BJ (cell line): Measurements from ENCODE around the gene ABCC3. TPM values are rescaled to one million over a fixed set of nuclear protein-coding genes. Genes with fewer than 3 reads are reported as not detected.

Experiments
- CTCF ChIA-PET: fragments of 350-600 bp; formaldehyde crosslinking; extraction: SDS; loops from one replicate; lab custom pipeline; 2021; ENCODE audit warnings: antibody characterized with exemption, inconsistent platforms; lab: Yijun Ruan, JAX
- POLR2A ChIA-PET: fragments of 300-600 bp; sonication (Branson Sonifier 250); formaldehyde crosslinking; extraction: SDS; loops from one replicate; lab custom pipeline; 2021; ENCODE audit warnings: antibody characterized with exemption; lab: Charles Lee
- DNase-seq: peaks from one replicate; pipeline ENCODE4 v3.0.0-alpha.2; 2011; ENCODE audit warnings: low read depth
- H3K27me3 ChIP-seq: 2 replicates; pipeline ENCODE4 v1.6.0; 2011; ENCODE audit warnings: low read length; ENCODE audit not compliant: control insufficient read depth, insufficient read depth
- H3K36me3 ChIP-seq: 2 replicates; pipeline ENCODE4 v1.5.1; 2011; ENCODE audit warnings: low read length; ENCODE audit not compliant: control insufficient read depth, insufficient read depth
- H3K4me3 ChIP-seq: 2 replicates; pipeline ENCODE4 v1.5.1; 2011; ENCODE audit warnings: low read depth, mild to moderate bottlenecking, control low read depth, low read length
- polyA plus RNA-seq: library from polyadenylated mRNA; depleted of rRNA; stranded (reverse); fragments of >200 nt; gene quantifications from 2 replicates; pipeline ENCODE4 v1.2.3, GENCODE V29; 2011
- TF ChIP-seq, protein P1 (sequence below): IDR thresholded peaks from 2 replicates; pipeline ENCODE4 v1.5.1; 2011; ENCODE audit warnings: low read depth, mild to moderate bottlenecking, control low read depth, inconsistent platforms, low read length, moderate library complexity; ENCODE audit not compliant: insufficient read depth

The ABCC3 gene
- polyA plus RNA-seq, 1 experiment = 56.4 TPM

DNA sequence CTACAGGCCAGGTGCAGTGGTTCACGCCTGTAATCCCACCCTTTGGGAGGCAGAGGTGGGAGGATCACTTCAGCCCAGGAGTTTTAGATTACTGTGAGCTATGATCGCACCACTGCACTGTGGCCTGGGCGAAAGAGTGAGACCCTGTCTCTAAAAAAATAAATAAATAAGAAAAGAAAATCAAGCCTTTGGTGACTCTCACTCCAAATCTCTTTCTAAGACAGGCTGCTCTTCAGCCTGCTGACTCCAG is 976 bp downstream of the ABCC3 start:
- ChIA-PET POLR2A (no interaction called here), CTCF (interaction anchor here (0.8 to 3.1 kb wide), 3 partner anchors 38 to 93 kb away, joined by 3 to 15 read pairs (median 4); no protein-coding TSS in a partner anchor)
- TF ChIP-seq, protein P1, sequence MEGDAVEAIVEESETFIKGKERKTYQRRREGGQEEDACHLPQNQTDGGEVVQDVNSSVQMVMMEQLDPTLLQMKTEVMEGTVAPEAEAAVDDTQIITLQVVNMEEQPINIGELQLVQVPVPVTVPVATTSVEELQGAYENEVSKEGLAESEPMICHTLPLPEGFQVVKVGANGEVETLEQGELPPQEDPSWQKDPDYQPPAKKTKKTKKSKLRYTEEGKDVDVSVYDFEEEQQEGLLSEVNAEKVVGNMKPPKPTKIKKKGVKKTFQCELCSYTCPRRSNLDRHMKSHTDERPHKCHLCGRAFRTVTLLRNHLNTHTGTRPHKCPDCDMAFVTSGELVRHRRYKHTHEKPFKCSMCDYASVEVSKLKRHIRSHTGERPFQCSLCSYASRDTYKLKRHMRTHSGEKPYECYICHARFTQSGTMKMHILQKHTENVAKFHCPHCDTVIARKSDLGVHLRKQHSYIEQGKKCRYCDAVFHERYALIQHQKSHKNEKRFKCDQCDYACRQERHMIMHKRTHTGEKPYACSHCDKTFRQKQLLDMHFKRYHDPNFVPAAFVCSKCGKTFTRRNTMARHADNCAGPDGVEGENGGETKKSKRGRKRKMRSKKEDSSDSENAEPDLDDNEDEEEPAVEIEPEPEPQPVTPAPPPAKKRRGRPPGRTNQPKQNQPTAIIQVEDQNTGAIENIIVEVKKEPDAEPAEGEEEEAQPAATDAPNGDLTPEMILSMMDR = no peak
- Histone ChIP-seq H3K4me3 (peak overlapping the region; percentile 71), H3K27me3 (no peaks in the 10 kb centered on the region), H3K36me3 (no peaks in the 10 kb centered on the region; the same call in 1 of the 2 replicates)
- DNase-seq = no peak

- TF ChIP-seq, protein P1 = no peak
- CTCF ChIA-PET = interaction anchor here (0.7 to 3.2 kb wide), 9 partner anchors 7 to 94 kb away, joined by 3 to 16 read pairs (median 3); no protein-coding TSS in a partner anchor
- Histone ChIP-seq H3K27me3 (no peaks in the 10 kb centered on the region), H3K36me3 (no peaks in the 10 kb centered on the region; the same call in 1 of the 2 replicates), H3K4me3 (no peak overlapping the region; the same call in 1 of the 2 replicates)
- POLR2A ChIA-PET = interaction anchor here (0.6 kb wide), 1 partner anchor 58 kb away, joined by 5 read pairs; no protein-coding TSS in a partner anchor
- DNase-seq = no peak
Measured at GRCh38 chr17:50635982-50636803, 1.5 kb downstream of the ABCC3 start.

DNA sequence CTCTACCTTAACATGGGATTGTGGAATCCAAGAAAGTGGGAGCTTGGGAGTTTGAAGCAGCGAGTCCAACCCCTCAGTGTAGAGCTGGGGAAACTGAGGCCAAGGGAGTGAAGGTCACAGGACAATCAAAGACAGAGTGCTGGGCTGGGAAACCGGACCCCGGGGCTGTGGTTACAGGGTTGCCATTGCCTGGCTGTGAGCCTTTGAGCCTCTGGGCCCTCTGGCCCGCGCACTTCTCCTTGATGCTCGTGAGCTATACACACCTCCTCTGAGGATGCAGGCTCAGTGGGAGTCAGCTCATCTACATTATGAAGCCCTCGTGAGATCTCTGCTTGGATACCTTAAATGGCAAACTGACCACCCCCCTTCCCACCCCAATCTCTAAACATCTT is 2.1 kb downstream of the ABCC3 start:
- no peak overlapping the region for H3K4me3 ChIP-seq
- POLR2A ChIA-PET = interaction anchor here (0.9 kb wide), 1 partner anchor 8 kb away, joined by 4 read pairs; no protein-coding TSS in a partner anchor
- CTCF ChIA-PET = interaction anchor here (0.7 to 3.2 kb wide), 9 partner anchors 8 to 95 kb away, joined by 3 to 16 read pairs (median 3); no protein-coding TSS in a partner anchor
- no peaks in the 10 kb centered on the region; the same call in 1 of the 2 replicates for H3K36me3 ChIP-seq
- no peak for DNase-seq
- TF ChIP-seq, protein P1 = no peak
- H3K27me3 ChIP-seq = no peaks in the 10 kb centered on the region

GRCh38 chr17:50637829-50638605 is 3.3 kb downstream of the ABCC3 start:
- Histone ChIP-seq H3K27me3 (no peaks in the 10 kb centered on the region), H3K36me3 (peaks cover 6% of the 10 kb centered on the region), H3K4me3 (no peak overlapping the region)
- TF ChIP-seq, protein P1 = no peak
- DNase-seq = no peak
- ChIA-PET CTCF (interaction anchor here (0.8 to 3.2 kb wide), 9 partner anchors 8 to 87 kb away, joined by 3 to 19 read pairs (median 5); no protein-coding TSS in a partner anchor), POLR2A (interaction anchor here (0.6 kb wide), 1 partner anchor 10 kb away, joined by 4 read pairs; no protein-coding TSS in a partner anchor)
